ENCODE data around the gene TNNC2. TPM values are rescaled to one million over a fixed set of nuclear protein-coding genes. Genes with fewer than 3 reads are reported as not detected.

The TNNC2 gene
- total and polyA plus RNA-seq, 2 donors (not counting 3 experiments of a cell fraction or from before 2014, with no cell fraction given) = 0.26 TPM; not detected in 1

DNA sequence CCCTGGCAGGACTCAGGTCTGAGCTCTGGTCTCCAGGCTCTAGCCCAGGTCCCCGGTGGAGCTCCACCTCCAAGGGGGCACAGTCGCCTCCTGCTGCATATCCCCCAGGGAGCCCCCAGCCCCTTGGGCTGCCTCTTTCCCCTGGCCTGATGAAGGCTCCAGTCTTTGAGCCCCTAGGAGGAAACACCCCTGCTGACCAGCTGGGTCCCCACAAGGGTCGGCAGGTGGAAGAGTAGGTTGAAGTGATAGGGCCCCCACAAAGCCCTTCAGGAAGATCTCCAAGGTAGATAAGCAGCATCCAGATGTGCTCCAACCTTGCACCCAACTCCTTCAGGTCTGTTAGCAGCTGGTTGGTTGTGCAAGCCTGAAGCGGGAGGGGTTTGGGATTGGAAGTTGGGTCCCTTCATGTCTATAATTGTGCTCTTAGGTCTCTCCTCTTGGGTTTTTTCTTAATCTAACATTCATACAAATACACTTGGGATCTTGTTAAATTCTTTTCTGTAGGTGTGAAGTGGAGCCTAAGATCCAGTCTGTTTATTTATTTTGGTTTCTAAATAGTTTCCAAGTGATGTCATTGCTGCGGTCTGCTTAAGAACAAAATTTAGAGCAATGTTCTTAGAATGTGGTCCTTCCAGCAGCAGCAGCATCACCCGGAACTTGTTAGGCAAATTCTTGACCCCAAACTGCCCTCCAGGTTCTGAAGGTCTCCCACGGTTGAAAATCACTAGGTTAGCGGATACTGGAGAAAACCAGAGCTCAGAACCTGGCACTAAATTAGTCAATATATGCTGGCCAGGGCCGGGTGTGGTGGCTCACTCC is 9.5 kb downstream of the TNNC2 start:
- no peak overlapping the region for H3K27ac ChIP-seq (ENCODE audit: insufficient read depth, low read depth, low read length)
- H3K9me1 ChIP-seq (replicated peaks; ENCODE audit: control insufficient read depth, extremely low read depth, insufficient read depth, low read length) = no peaks in the 10 kb centered on the region
- BruUV-seq (replicated peaks) = no TSS peak
- peaks cover 24% of the 10 kb centered on the region for H3K79me2 ChIP-seq (ENCODE audit: control insufficient read depth, insufficient read depth, low read length)
- H3K36me3 ChIP-seq (ENCODE audit: control insufficient read depth in 2 of 2, extremely low read depth in 1 of 2, insufficient read depth in 2 of 2, low read length in 2 of 2) = no peaks in the 10 kb centered on the region
- peaks cover 17% of the 10 kb centered on the region for H3K4me1 ChIP-seq (ENCODE audit: control insufficient read depth, extremely low read depth, insufficient read depth, low read length)
- FAIRE-seq (peak; percentile 60), DNase-seq (ENCODE audit: low read depth, low spot score) (no peak)
- dilution Hi-C loops (cut with MboI; ENCODE audit: extremely low pct_ligation_motif_present, low sequenced_read_pairs) (no loop called here), intact Hi-C loops (cut with micrococcal nuclease) (loop anchor here (10.0 kb wide), 2 partner anchors 267 to 547 kb away; partner anchors contain the start of gene NCOA5)
- H3K4me2 ChIP-seq (ENCODE audit: insufficient read depth, low read length) = no peak overlapping the region
- H2AFZ ChIP-seq (ENCODE audit: low read depth, low read length) = no peak overlapping the region
- TF ChIP-seq MYC (IDR thresholded peaks at IDR 0.05; ENCODE audit: low read depth, low read length) (no peak), JUN (IDR thresholded peaks at IDR 0.05; ENCODE audit: borderline replicate concordance, insufficient read depth, insufficient read length, low read depth) (no peak), POLR2AphosphoS5 (IDR thresholded peaks at IDR 0.05; ENCODE audit: insufficient read depth, low read depth, low read length) (peak; percentile 35), POLR2A (IDR thresholded peaks at IDR 0.05; ENCODE audit: low read depth, low read length) (no peak)
- TF ChIP-seq, protein P1, sequence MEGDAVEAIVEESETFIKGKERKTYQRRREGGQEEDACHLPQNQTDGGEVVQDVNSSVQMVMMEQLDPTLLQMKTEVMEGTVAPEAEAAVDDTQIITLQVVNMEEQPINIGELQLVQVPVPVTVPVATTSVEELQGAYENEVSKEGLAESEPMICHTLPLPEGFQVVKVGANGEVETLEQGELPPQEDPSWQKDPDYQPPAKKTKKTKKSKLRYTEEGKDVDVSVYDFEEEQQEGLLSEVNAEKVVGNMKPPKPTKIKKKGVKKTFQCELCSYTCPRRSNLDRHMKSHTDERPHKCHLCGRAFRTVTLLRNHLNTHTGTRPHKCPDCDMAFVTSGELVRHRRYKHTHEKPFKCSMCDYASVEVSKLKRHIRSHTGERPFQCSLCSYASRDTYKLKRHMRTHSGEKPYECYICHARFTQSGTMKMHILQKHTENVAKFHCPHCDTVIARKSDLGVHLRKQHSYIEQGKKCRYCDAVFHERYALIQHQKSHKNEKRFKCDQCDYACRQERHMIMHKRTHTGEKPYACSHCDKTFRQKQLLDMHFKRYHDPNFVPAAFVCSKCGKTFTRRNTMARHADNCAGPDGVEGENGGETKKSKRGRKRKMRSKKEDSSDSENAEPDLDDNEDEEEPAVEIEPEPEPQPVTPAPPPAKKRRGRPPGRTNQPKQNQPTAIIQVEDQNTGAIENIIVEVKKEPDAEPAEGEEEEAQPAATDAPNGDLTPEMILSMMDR (IDR thresholded peaks at IDR 0.05; ENCODE audit: extremely low read depth in 1 of 2, insufficient read depth in 1 of 2, low read depth in 1 of 2, low read length in 2 of 2) = no peak
- CTCF ChIA-PET = interaction anchor here (1.8 kb wide), 1 partner anchor 18 kb away, joined by 4 read pairs; no protein-coding TSS in a partner anchor
- no peaks in the 10 kb centered on the region for H3K9me3 ChIP-seq (replicated peaks; ENCODE audit: control insufficient read depth, insufficient read depth, low read length)
- POLR2A ChIA-PET = no interaction called here
- H3K9ac ChIP-seq (replicated peaks; ENCODE audit: extremely low read depth, insufficient read depth, low read length) = no peak overlapping the region
- peaks cover 3% of the 10 kb centered on the region in 2 experiments for H3K27me3 ChIP-seq (ENCODE audit: control insufficient read depth in 2 of 2, insufficient read depth in 2 of 2, low read length in 2 of 2)
- no peaks in the 10 kb centered on the region for H4K20me1 ChIP-seq (replicated peaks; ENCODE audit: control insufficient read depth, extremely low read depth, insufficient read depth, low read length)
- no peak overlapping the region for H3K4me3 ChIP-seq (replicated peaks in 1 of 3; ENCODE audit: insufficient read depth in 1 of 3, low read depth in 1 of 3, low read length in 3 of 3)

All from endothelial cell of umbilical vein (primary cell).